SIG-M5 treated with dmso at 0.1 percent for 504 hours (cell line): Measurements from ENCODE around the gene ZFYVE9.
"Not testable (repeated sequence)": the region's sequence is repeated elsewhere in the genome, so short reads cannot be mapped to it uniquely, and the experiment has no call there.

ENCODE experiments used
- DNase-seq: peaks from one replicate; lab custom pipeline; 2025; ENCODE audit not compliant: unreplicated experiment; lab: John Stamatoyannopoulos, UW

The ZFYVE9 gene

DNA sequence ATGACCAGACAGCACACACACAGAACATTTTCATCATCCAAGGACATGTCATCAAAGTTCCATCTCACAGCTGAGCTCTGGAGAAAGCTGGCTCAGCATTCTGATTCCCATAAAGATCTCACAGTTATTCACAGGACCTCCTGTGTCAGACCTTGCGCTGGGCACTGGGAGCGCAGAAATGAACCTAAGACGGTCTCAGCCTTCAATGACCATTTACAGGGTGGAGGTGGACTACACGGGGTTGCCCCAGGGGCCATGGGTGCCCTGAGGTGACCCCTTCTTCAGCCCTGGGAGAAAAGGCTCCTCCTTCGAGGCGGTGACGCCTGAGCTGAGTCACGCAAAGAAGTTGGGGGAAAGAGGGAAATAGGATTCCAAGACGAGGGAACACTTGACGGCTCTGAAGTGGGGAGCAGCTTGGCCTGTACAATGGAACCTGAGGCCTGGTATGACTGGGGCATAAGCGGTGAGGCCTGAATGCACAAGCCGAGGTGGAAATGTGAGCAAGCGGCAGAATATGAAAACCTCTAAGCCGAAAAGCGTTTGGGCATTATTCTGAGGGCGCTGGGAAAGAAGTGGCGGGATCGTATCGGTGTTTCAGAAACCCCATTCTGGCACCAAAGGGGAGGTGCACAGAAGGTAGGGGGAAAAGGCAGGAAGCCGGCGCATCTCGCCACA lies 223.3 kb downstream of the ZFYVE9 start:
- DNase-seq, result peak; percentile 6

DNA sequence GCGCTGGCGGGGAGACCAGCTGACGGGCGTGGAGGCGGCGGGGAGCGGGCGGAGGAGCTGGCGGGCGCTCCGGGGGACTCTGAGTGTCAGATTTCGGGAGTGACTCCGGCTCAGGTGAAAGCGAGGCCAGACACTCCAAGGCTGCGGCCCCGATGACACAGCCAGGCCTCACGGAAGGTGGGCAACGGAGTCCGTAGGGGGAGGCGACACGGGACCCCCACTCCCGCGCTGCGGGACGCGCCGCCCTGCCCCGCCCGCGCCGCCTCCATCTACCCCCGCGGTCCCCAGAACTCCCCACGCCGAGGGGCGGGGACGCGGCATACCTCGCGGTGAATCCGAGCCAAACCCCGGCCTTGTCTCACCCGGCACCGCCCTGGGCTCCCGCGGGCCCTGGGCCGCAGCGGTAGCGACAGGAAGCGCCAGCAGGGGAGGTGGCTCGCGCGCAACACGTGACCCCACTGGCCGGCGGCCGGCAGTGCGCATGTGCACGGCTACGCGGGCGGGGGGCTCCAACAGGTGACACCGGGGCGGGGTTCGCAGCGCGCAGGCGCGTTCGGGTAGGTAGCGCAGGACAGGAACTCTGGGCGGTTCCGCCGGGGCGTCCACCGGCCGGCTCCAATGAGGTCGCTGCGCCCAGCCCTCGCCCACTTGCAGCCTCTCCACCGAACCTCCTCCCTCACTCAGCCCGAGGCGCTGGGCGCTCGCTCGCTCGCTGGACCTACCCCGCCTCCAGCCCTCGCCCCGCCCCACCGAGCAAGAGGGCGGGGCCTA lies 224.0 kb downstream of the ZFYVE9 start, which contains the start of gene CC2D1B:
CC2D1B (minus strand) TSS at position 460 of the 771 bp plus-strand sequence. CDS start 1,585 bp downstream, outside the sequence.
- DNase-seq, result peak; percentile 91

DNA sequence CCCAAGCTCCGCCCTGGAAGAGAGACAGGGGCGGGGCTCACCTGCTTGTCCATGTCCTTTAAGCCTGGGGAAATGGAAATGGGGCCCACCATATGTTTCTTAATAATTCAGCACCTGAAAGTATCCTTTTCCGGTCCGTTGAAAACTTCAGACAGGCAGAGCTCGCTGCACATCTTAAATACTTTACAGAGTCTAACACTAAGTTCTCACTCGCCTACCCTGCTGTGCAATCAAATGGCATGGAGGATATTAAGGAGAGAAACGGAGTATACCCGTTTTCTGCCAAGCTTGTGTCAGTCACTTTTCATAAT lies 224.6 kb downstream of the ZFYVE9 start:
- DNase-seq, result no peak

DNA sequence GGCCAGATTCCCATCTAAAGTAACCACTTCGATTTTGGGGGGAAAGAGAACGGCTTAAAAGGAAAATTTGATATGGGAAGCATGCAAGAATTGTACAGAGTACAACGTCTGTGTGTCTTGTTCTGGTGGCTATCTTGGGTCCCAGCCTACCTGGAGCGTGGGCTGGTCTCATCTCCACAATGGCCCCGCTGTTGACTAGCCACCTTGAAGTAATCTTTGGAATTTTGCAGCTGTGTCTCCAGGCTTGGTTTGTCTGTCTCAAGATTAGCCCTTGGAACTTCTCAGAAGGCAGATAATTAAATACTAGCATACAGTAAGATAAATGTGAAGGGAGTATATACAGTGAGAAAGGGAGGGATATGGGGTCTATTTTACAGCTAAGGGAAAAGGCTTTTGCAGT lies 225.4 kb downstream of the ZFYVE9 start:
- no peak for DNase-seq

DNA sequence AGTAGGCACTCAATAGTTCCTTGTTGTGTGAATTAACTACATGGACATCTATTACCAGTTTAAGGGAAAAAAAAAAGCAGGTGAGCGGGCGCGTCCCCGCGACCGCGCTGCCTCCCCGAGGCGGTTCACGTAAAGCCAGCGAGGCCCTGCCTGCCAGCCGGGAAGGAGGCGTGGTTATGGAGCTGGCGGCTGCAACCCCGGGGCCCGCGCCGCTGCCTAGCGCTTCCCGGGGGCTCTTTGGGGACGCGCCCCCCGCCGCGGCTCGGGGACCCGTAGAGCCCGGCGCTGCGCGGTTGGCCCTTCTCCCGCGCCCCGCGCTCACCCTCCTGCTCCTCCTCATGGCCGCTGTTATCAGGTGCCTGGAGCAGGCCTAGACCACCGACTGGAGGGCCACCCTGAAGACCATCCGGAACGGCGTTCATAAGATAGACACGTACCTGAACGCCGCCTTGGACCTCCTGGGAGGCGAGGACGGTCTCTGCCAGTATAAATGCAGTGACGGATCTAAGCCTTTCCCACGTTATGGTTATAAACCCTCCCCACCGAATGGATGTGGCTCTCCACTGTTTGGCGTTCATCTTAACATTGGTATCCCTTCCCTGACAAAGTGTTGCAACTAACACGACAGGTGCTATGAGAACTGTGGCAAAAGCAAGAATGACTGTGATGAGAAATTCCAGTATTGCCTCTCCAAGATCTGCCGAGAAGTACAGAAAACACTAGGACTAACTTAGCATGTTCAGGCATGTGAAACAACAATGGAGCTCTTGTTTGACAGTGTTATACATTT lies 226.7 kb downstream of the ZFYVE9 start:
- DNase-seq, result peak; percentile 5

DNA sequence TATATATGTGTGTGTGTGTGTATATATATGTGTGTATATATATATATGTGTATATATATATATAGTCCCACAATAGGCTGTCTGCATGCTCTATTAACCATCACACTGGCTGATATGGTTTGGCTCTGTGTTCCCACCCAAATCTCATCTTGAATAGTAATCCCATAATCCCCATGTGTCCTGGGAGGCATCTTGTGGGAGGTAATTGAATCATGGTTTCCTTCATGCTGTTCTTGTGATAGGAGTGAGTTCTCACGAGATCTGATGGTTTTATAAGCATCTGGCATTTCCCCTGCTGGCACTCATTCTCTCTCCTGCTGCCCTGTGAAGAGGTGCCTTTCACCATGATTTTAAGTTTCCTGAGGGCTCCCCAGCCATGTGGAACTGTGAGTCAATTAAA lies 228.0 kb downstream of the ZFYVE9 start:
- not testable (repeated sequence) for DNase-seq

DNA sequence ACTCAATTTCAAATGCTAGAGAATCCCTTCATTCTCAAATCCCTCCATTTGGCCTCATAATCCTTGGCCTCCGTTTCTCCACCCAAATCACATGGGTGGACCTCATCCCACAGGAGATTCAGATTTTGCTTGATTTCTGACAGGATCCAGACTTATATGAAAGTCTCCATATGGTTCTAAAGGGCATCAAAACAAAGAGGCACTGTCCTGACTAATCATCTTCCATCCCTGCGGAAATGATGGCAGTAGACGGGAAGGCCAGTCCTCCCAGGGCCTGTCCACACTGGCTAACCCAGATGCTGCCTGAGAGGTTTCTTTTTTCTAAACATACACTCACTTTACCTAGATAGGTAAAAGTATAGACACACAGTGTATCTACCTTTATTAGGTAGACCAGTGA lies 243.5 kb downstream of the ZFYVE9 start:
- DNase-seq, result no peak

DNA sequence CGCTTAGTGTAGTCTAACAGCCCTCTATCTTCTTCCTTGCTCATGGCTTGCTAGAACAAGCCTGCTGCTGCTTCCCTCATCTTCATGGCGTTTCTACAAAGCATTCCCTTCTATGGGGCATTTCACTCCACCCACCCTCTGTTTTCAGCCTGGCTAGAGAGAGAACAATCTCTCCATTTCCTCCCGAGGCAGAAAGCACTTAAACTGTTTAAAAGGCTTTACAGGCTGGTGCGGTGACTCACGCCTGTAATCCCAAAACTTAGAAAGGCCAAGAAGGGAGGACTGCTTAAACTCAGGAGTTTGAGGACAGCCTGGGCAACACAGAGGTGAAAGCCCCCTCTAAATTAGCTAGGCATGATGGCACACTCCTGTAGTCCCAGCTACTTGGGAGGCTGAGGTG lies 244.6 kb downstream of the ZFYVE9 start:
- no peak for DNase-seq

DNA sequence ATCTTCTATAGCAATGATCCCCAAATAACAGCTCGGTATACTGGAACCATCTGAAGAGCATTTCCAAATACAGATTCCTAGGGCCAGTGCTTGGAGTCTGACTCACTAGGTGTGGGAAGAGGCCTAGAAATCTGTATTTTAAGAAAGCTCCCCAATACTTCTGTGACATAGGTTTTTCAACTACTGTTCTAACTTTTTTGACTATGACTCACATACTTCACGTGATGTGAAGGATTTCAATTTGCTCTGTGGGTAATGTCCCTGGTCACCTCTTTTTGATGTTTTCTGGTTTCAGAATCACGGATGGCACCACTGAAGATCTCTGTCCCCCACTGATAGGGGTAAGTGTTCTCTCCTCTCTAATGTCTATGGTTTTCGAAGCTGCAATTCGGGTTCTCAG lies 251.3 kb downstream of the ZFYVE9 start:
- DNase-seq, result no peak
